Hypothalamus (tissue), 51 donors: Measurements from ENCODE around the gene RAPGEF4.

Experiments used
- DNase-seq, 51 donors: peaks; one replicate each; lab custom pipeline; 2025; lab: John Stamatoyannopoulos, UW

RAPGEF4 gene

DNA sequence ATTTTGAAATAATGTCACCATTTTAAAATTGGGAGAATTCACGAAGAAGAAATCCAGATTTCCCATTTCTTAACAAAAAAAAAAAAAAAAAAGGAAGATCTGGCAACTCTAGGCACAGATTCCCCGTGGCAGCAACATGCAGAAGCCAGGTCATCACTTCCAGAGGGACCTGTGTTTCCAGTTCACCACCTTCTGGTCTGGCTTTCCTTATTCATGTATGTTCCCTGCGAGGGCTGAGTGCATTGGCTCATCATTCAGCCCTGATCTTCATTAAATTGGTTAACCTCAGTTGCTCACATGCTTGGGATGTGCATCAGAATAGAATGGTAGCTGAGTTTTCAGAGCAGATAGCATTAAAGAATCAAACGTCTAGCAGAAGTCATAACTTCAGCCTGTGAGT is 315.0 kb downstream of the RAPGEF4 start:
- no peak for DNase-seq

DNA sequence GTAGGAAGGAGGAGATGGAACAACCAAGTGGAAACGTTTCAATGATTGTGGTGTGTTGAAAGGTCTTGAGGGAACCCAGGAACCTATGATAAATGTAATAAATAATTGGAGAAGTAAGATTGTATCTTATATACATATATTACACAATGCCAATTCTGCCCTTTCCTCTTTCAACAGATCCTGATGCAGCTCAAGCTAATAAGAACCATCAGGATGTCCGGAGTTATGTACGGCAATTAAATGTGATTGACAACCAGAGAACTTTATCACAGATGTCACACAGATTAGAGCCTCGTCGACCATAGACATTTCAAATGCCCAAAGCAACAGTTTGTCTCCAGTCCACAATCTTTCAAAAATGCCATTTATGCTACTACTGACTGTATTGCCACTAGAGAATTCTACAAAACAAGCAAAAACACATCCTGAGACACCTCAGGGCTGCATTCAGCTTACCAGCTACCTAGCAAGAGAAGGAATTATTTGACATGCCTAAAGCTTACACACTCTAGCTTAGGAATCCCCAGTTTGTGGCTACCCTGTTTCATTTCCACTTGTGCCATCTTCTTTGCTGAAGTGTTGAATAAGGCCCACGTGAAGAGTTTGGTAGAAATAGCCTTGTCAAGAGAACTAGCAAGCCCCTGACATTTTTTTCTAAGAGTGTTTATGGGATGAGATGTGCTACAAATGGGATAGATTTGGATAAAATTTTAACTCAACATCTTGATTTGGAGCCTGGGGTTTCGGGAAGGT is 316.0 kb downstream of the RAPGEF4 start:
- no peak for DNase-seq

DNA sequence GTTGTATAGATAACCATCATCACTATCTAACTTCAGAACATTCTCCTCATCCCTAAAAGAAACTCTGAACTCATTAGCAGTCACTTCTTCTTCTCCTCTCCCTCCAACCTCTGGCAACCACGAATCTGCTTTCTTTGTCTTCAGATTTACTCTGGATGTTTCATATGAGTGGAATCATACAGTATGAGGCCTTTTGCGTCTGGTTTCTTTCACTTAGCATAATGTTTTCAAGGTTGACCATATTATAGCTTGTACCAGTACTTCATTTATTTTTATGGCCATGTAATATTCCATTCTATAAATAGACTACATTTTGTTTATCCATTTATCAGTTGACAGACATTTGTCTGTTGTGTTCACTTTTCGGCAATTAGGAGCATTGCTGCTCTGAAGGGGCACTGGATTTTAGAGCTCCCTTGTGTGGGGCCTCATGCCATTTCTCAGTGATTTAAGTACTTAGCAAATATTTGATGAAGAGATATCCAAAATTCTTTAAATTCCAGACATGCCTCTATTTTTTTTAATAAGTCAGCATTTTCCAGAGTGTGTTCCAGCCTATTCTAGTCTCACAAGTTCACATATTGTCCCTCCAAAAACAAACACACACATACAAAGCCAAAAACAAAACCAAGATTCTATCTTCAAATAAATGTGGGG is 317.5 kb downstream of the RAPGEF4 start:
- DNase-seq: no peak

DNA sequence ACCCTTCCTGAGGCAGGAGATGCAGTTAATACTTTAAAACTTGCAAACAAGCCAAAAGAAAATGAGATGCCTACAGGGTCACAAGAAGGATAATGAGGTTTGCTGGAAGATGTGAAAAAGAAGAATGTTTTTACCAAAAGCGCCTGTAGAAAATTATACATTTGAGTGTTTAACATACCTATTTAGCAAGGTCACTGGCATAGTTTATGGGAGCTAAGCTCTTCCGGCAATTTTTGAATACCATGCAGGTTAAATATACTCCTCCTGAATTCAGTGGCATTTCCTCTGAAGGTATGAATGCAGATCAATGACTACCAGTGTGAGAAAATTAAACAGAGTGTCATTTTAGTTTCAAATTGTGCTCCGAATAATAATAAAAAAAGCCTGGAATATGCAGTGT is 318.8 kb downstream of the RAPGEF4 start:
- no peak for DNase-seq

DNA sequence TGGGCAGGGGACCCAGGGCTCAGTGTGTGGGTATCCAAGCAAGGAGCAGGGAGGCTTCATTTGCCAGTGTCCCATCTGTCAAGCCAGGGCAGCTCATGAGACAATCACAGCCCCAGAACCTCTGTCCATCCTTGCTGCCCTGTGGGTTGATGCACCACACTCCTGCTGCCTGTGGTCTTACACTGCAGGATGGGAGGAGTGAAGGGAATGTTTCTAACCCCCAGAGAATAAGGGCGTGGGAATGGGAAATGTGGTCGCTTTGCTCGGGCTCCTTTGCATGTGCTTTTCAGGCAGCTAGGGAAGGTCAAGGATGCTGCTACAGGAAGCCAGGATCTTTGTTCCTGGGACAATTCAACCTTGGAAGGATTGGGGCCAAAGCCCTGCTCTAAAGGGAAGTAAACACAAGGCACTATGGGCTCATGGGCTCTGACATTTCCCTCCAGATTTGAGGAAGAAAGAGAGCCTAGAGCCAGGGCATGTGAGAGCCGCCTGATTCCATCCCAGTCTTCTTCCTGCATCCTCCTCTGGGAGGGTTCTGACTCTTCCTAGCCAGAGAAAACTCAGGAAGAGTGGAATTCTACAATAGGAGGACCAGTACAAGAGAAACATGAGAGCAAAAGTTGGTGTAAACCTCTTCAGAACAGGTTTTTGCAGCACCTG is 321.2 kb downstream of the RAPGEF4 start:
- no peak for DNase-seq

DNA sequence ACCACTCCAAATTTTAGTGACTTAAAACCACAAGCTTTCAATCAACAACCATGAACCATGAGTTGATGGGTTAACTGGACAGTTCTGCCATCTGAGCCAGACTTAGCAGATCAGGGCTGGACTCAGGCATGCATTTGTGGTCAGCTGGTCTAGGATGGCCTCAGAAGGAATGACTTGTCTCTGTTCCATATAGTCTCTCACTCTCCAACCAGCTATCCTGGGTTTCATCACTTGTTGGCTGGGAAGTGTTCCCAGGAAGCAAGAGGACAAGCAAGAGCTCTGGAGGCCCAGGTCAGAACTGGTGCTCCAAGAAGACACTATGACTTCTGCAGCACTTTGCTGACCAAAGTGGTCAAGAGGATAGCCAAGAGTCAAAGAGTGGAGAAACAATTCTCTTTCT is 322.5 kb downstream of the RAPGEF4 start:
- DNase-seq: no peak

DNA sequence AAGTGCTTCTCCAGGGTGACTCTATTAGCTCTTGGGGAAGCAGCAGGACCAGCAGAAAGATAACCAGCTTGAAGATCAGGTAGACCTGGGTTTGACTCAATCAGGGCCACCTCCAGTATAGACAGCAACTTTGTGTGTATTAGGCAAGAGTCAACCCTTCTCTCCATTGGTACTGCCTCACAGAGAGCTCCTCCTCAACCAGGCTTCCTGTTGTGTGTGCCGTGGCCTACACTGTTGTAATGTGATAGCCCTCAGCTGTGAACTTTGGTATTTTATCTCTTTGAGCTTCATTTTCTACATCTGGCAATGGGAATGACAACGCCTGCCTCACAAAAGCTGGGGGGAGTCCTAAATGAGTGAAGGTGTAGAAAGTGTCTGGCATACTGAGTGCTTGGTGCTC is 323.0 kb downstream of the RAPGEF4 start:
- DNase-seq: no peak

DNA sequence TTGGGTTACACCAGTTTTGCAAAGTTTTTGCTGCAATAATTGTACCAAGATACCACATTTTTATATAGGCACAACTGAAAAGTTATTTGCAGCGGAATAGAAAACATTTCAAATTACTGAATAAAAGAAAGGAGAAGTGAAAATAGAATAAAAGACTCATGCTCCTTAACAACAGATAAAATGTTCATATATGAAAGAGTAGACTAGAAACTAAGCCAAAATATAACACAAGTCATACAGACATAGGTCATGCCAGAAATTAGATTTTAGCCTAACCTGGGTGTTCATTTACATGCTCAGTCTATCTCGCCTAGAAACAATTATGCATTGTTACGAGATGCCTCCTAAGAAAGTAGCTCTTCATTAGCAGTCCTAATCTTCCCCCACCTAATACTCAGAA is 323.6 kb downstream of the RAPGEF4 start:
- no peak for DNase-seq

DNA sequence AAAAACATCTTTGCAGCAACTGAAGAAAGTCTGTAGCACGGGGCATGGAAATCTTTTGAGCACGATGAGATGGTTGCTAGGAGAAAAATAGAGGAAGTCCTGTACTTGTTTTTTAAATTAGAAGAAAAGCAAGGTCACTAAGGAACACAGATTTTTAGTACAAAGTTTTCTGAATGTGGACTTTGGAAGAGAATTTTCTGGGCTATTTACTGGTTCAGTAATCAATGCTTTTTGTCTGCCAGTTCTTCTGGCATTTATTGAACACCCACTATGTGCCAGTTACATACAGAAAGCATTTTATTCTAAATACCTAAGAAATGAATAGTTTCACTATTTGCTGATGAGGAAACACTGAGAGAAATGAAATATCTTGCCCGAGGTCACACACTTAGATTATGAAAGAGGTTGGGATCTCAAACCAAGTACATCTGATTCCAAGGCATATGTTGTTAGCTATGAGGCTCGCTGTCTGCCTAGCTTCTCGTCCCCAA is 324.4 kb downstream of the RAPGEF4 start:
- DNase-seq: no peak

DNA sequence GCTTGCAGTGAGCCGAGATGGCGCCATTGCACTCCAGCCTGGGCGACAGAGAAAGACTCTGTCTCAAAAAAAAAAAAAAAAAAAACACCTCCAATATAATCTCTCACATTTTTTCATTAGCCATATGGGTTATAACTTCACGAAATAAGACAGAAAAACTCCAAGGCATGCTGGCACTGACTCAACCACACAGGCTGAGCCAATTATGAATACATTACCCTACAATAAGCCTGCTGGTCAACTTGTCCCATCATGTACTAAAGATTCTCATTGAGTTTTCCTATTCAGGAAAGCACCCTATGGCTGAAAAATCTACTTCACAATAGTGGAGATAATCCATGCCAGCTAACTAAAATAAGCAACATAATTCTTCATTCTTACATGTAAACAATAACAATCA is 327.2 kb downstream of the RAPGEF4 start:
- no peak for DNase-seq

DNA sequence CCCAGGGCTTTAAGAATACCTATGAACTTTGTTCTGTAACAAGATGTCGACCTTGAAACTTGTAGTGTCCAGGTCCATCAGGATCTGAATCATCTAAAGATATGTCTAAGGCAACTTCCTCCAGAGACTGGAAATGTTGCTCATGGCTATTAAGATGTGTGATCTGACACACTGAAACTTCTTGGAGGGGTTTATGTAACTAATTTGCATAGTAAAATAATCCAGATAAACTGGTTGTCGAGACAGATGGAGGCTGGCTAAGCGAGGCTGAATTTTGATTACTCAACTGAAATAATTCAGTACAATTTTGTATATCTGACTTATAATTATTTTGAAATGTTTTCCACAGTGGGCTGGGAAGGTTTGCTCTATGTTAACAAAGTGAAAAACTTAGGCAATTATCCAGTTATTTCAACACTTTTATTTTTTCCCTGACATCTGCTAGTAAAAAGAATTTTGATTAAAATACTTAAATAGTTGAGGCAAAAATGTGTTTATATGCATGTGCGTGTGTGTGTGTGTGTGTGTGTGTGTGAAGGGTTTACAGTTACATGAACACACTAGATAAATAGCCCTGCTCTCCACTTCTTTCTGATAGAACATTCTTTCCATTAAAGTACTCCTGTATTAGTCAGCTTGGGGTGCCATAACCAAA is 328.6 kb downstream of the RAPGEF4 start:
- no peak for DNase-seq

DNA sequence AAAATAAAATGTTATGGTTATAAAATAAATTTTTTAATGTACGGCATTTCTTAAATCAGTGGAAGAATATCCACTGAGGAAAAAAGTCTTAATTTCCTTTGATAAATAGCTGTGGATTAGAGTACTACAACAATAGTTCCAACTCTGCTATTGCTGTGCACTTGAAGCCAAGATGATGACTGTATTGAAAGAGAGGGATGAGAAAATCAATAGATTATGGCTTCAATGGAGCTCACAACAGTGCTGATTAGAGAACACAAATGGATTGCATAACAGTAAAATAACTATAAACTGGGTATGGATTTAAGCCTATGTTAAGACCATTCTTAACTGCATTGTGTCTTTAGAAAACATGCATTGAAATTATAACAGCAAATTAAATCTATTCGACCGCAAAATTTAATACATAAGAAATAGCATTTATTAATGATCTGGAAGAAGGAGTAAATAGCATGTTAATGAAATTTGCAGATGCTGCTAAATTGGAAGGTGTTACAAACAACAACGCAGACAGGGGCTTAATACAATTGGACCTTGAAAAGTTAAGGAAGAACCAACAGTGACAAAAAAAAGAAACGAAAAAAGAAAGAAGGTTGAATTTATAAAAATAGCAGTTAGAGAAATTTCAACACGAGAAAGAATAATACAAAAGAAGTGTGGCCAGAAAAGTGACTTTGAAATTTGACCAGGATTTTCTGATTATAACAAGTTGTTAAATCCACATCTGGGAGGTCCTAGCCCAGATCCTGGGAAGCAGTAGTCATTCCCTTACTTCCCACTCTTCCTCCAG is 331.4 kb downstream of the RAPGEF4 start:
- DNase-seq: no peak

DNA sequence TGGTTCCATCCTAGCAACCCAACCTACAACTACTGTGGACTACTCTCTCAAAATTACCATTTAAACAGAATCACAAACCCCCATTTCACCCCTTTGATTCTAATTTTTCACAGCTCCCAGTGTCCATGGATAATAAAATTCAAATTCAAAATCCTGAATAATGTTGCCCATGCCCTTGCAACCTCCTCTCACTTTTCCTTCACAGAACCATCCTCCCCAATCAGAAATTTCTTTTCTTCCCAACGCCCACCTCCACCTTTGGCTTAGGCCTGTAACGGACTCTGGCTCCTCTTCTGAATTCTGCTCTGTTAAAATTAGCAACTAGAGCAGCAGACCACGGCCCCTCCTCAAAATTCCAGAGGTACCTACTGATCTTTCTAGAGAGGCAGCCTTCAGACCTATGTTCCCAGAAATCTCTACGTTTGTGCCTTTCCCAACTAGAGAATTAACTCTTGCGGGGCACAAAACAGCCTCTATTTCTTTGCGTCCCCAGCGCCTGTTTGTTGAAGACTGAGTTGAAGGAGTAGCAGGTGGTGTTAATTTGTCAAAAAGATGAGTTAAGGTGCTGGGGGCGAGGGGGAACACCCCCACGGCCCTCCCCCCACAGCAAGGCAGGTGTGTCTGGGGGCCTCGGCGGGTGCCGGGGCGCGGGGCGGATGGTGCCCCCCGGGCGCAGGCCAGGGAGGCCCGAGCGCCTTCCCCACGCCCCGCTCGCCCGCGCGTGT is 339.6 kb downstream of the RAPGEF4 start:
- DNase-seq: peak in 2 of 51 donors; percentile 9 to 42

DNA sequence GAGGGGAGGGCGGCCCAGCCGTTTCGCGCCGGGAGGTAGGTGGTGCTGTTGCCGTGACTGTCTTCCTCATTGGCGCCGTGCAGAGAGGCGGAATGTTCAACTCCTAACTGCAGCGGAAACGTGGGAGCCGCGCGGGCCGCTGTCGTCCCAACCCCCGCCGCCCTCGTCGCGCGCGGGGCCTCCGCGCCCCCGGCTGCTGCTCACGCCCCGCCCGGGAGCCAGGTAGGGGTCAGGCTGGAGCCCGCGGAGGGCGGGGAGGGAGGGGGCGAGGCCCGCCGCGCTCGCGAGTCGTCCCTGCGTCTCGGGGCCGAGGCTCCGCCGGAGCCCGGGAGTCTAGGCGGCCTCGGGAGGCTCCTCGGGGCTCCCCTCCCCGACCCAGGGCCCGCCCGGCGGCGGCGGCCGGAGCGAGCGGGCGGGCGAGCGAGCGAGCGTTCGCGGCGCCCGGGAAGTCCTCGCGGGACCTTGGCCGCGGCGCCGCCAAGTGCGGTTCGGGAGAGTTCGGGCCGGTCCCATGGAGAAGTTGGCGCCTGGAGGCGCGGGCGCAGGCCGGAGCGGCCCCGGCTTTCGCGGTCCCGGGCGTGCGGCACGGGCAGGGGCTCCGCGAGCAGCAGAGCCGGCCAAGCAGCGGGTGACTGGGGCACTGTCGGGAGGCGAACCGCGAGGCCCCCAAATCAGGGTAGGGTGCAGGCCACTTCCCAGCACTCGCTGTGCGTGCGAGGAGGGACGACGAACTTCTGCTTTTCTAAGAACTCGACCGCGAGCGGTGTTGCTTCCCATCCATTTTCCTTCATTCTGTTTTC is 340.3 kb downstream of the RAPGEF4 start, which contains the start of gene MAP3K20:
MAP3K20 (plus strand) TSS at position 66 of the 800 bp plus-strand sequence. CDS start 15,186 bp downstream, outside the sequence.
- peak in 43 of 51 donors; percentile 2 to 64 (median 32) for DNase-seq

DNA sequence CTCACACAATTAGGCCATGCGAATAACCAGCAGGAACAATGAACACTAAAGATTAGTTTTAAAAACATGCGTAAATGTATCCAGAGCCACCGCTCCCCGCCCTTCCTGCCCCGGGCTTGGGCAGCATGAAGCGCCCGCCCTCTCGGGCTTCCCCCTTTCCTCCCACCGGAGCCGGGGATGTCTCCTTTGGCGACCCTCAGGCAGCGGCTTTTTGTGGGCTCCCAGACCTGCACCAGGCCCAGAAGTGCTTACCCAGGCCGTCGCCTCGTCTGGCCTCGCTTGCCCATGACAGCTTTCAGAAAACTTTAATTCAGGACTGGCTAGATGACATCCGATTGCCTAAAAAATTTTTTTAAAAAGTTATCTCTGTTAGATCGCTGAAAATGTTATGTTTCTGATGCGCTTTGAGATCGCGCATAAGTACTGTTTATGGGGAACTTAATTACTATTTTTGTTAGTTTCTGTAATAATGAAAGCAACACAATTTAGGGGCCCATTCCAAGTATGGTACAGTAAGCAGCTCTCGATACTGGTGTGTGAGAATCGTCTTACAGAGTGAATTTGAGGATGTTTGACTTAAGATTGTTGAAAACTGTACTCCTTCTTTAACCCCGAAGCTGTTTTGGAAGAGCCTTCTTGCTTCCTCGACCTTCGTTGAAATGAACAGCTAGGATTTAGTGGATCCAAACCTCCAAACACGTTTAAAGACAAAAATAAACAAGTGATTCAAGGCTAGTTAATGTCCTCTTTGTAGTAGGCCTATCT is 341.1 kb downstream of the RAPGEF4 start:
- DNase-seq: peak in 15 of 51 donors; percentile 2 to 53 (median 21)

DNA sequence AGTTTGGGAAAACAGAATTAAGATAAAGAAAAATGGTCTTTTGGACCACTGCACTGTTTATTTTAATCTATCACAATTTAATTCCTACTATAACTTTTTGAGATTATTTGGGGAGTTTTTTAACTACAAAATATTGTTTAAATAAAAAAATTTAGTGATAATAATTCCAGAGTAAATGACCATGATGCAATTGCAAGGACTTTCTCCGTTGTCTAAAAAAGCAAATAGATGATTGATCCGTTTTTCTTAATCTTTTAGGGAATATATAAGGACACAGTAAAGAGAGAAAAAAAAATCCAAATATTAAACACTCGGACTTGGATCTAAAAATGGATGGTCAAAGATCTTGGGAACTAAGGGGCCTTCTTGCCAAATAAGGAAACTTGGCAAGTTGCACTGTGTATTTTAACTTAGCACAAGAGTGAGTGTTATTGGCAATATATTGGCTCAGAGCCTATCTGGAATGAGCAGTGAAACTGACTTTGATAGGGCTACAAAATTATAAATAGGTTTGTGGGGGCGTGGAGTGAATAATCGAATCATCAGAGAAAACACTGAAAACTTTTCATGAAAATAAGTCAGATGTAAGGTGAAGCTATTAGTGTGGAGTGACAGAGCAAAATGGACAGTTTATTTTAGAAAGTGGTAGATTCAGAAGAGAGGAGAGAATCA is 342.0 kb downstream of the RAPGEF4 start:
- no peak for DNase-seq

DNA sequence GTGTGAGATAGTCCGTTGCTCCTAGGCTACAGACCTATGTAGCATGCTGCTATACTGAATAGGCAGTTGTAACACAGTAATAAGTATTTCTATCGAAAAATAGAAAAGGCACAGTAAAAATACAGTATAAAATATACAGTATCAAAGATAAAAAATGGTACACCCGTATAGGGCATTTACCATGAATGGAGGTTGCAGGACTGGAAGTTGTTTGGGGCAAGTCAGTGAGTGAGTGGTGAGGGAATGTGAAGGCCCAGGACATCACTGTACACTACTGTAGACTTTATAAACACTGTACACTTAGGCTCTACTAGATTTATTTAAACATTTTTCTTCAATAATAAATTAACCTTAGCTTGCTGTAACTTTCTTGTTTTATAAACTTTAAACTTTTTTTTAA is 343.5 kb downstream of the RAPGEF4 start:
- no peak for DNase-seq
